HepG2 (cell line): ENCODE measurements around the gene POLL. TPM values are rescaled to one million over a fixed set of nuclear protein-coding genes. Genes with fewer than 3 reads are reported as not detected.

Experiments
- RXRA ChIP-seq: sonication (generic); formaldehyde crosslinking; IDR thresholded peaks from 2 replicates; pipeline ENCODE4 v1.5.1; 2020; ENCODE audit warnings: missing genetic modification reagents
- ZFP36 ChIP-seq: fragments of 150-350 bp; IDR thresholded peaks from 2 replicates; pipeline ENCODE4 v1.6.1; 2018; ENCODE audit warnings: borderline replicate concordance, low read length, low read depth; ENCODE audit not compliant: partially characterized antibody
- ZNF142 ChIP-seq: sonication (generic); formaldehyde crosslinking; IDR thresholded peaks from 2 replicates; pipeline ENCODE4 v1.4.0; 2020; ENCODE audit warnings: missing genetic modification reagents
- ZNF251 ChIP-seq: sonication (generic); formaldehyde crosslinking; IDR thresholded peaks from 2 replicates; pipeline ENCODE4 v1.9.0; 2021; ENCODE audit warnings: mild to moderate bottlenecking, missing genetic modification reagents
- ZNF432 ChIP-seq: sonication (generic); formaldehyde crosslinking; IDR thresholded peaks from 2 replicates; pipeline ENCODE4 v1.5.0; 2020; ENCODE audit warnings: missing genetic modification reagents, mild to moderate bottlenecking, borderline replicate concordance
- ZNF547 ChIP-seq: sonication (generic); formaldehyde crosslinking; IDR thresholded peaks from 2 replicates; pipeline ENCODE4 v1.5.1; 2020; ENCODE audit warnings: mild to moderate bottlenecking, missing genetic modification reagents
- ZNF576 ChIP-seq: sonication (generic); formaldehyde crosslinking; IDR thresholded peaks from 2 replicates; pipeline ENCODE4 v1.4.0; 2020; ENCODE audit warnings: mild to moderate bottlenecking, missing genetic modification reagents
- ZNF589 ChIP-seq: sonication (generic); formaldehyde crosslinking; conservative IDR thresholded peaks from 2 replicates; pipeline ENCODE4 v1.8.0; 2022; ENCODE audit warnings: mild to moderate bottlenecking, moderate library complexity, missing genetic modification reagents
- ZNF660 ChIP-seq: sonication (generic); formaldehyde crosslinking; IDR thresholded peaks from 2 replicates; pipeline ENCODE4 v1.5.1; 2020; ENCODE audit warnings: mild to moderate bottlenecking, low read depth, missing genetic modification reagents, borderline replicate concordance
- polyA plus RNA-seq, 8 experiments: library from polyadenylated mRNA; depleted of rRNA in 3 of 8; stranded (reverse) in 7 of 8; unstranded in 1 of 8; fragments of >200 nt; fragmentation: Illumina TruSeq in 4 of 8; extraction: Trizol in 4 of 8; gene quantifications; 2 replicates each; pipeline versions ENCODE4 v1.2.1 to v1.2.3, GENCODE V29; 2011 to 2016; ENCODE audit warnings: low read depth in 4 of 8, missing spikeins in 1 of 8, mixed read lengths in 1 of 8; ENCODE audit not compliant: insufficient read depth in 1 of 8
- total RNA-seq, 5 experiments: library from RNA; depleted of rRNA; stranded (reverse); fragments of >200 nt; fragmentation: Illumina TruSeq; extraction: Trizol; gene quantifications; 2 replicates each; pipeline ENCODE4 v1.2.3, GENCODE V29; 2016; ENCODE audit warnings: low read depth in 1 of 5
- TF ChIP-seq, protein P1 (sequence below): IDR thresholded peaks from 2 replicates; pipeline ENCODE4 v1.6.1; 2016; ENCODE audit warnings: mild to moderate bottlenecking
- TF ChIP-seq, protein P2 (sequence below): sonication (generic); formaldehyde crosslinking; IDR thresholded peaks from 2 replicates; pipeline ENCODE4 v1.9.0; 2021; ENCODE audit warnings: missing genetic modification reagents, borderline replicate concordance

The POLL gene
- total and polyA plus RNA-seq, 2 of the 13 experiments (the other 11 are each of a cell fraction or from before 2014, with no cell fraction given) = 13.8 to 19.1 TPM

GRCh38 chr10:101535949-101536348, 52.1 kb downstream of the POLL start (continued):
- TF ChIP-seq ZNF142 = no peak
- TF ChIP-seq, protein P1, sequence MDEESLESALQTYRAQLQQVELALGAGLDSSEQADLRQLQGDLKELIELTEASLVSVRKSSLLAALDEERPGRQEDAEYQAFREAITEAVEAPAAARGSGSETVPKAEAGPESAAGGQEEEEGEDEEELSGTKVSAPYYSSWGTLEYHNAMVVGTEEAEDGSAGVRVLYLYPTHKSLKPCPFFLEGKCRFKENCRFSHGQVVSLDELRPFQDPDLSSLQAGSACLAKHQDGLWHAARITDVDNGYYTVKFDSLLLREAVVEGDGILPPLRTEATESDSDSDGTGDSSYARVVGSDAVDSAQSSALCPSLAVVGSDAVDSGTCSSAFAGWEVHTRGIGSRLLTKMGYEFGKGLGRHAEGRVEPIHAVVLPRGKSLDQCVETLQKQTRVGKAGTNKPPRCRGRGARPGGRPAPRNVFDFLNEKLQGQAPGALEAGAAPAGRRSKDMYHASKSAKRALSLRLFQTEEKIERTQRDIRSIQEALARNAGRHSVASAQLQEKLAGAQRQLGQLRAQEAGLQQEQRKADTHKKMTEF (CRISPR knock-in tag) = no peak
- no peak for TF ChIP-seq ZFP36
- TF ChIP-seq ZNF589 (CRISPR knock-in tag) = no peak
- TF ChIP-seq ZNF251 (CRISPR knock-in tag) = no peak
- TF ChIP-seq ZNF432 = no peak
- TF ChIP-seq, protein P2, sequence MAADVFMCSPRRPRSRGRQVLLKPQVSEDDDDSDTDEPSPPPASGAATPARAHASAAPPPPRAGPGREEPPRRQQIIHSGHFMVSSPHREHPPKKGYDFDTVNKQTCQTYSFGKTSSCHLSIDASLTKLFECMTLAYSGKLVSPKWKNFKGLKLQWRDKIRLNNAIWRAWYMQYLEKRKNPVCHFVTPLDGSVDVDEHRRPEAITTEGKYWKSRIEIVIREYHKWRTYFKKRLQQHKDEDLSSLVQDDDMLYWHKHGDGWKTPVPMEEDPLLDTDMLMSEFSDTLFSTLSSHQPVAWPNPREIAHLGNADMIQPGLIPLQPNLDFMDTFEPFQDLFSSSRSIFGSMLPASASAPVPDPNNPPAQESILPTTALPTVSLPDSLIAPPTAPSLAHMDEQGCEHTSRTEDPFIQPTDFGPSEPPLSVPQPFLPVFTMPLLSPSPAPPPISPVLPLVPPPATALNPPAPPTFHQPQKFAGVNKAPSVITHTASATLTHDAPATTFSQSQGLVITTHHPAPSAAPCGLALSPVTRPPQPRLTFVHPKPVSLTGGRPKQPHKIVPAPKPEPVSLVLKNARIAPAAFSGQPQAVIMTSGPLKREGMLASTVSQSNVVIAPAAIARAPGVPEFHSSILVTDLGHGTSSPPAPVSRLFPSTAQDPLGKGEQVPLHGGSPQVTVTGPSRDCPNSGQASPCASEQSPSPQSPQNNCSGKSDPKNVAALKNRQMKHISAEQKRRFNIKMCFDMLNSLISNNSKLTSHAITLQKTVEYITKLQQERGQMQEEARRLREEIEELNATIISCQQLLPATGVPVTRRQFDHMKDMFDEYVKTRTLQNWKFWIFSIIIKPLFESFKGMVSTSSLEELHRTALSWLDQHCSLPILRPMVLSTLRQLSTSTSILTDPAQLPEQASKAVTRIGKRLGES (CRISPR knock-in tag) = no peak
- TF ChIP-seq ZNF660 = no peak
- TF ChIP-seq ZNF576 = no peak
- TF ChIP-seq ZNF547 (CRISPR knock-in tag) = no peak
- no peak for TF ChIP-seq RXRA (CRISPR knock-in tag)
